Eye (tissue), 1 donor: Measurements from ENCODE around the gene GIT2.
"Not testable (repeated sequence)": the region's sequence is repeated elsewhere in the genome, so short reads cannot be mapped to it uniquely, and the experiment has no call there.

Experiments
- DNase-seq: peaks from one replicate; pipeline ENCODE4 v3.0.0-alpha.2; 2015

GIT2 gene

DNA sequence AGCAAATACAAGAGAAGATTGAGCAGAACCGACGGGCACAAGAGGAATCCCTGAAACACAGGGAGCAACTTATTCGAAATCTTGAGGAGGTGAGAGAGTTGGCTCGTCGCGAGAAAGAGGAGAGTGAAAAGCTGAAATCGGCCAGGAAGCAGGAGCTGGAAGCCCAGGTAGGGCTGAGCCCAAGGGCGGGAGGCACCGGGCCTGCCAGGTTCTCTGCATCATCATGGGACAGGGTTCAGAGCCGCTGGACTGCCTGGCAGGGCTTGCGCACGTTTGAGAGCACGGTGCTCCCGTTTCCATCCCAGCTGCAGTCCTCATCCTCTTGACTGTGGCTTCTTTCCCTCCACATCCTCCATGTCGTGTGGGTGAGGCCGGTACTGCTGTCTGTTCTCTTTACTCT is 81.7 kb downstream of the GIT2 start:
- no peak for DNase-seq

GRCh38 chr12:109912855-109913321 is 83.3 kb downstream of the GIT2 start:
- DNase-seq: no peak

- DNase-seq: no peak
Measured at GRCh38 chr12:109910969-109911348, 85.2 kb downstream of the GIT2 start.

DNA sequence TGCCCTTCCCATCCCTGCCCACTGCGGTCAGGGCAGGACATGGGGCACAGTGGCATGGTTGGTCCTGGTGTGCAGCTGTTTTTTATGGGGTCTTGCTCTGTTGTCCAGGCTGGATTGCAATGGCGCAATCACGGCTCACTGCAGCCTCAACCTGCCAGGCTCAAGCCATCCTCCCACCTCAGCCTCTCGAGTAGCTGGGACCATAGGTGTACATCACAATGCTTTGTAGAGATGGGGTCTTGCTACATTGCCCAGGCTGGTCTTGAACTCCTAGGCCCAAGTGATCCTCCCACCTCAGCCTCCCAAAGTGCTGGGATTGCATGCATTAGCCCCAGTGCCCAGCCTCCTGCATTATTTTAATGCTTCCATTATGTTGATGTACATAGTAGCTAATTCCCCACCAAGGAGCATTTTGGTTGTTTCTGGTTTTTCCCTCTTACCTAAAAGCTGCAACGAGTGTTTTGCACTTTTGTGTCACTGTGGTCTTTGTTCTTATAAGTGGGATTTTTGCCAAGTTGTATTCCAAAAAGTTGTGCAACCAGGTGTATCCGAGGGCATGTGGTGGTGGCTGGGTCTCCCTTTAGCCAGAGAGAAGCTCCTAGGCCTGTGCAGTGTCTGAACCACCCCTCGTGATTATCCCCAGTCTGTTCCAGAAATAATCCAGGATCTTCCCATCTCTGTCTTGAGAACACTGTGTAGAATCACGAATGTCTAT is 85.8 kb downstream of the GIT2 start:
- DNase-seq: no peak

- no peak for DNase-seq
Measured at GRCh38 chr12:109905301-109905700, 90.9 kb downstream of the GIT2 start.

- DNase-seq: no peak
Measured at GRCh38 chr12:109902891-109903418, 93.2 kb downstream of the GIT2 start.

GRCh38 chr12:109900752-109901580 is 95.2 kb downstream of the GIT2 start:
- DNase-seq: no peak

GRCh38 chr12:109899783-109900751 is 96.1 kb downstream of the GIT2 start, which contains the start of gene TCHP:
Gene TCHP (plus strand): TSS chr12:109900274. CDS start chr12:109903027, 2,753 bp downstream.
- DNase-seq: peak; percentile 95

DNA sequence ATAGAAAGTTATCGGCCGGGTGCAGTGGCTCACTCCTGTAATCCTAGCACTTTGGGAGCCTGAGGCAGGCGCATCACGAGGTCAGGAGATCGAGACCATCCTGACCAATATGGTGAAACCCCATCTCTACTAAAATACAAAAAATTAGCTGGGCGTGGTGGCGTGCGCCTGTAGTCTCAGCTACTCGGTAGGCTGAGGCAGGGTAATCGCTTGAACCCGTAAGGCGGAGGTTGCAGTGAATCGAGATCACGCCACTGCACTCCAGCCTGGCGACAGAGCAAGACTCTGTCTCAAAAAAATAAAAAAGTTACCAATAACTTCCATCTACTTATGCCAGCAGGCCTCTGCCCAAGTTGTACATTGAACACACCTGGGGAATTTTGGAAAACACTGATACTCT is 96.8 kb downstream of the GIT2 start:
- not testable (repeated sequence) for DNase-seq

- no peak for DNase-seq
Measured at GRCh38 chr12:109897029-109897428, 99.1 kb downstream of the GIT2 start.

GRCh38 chr12:109896188-109896587 is 100.0 kb downstream of the GIT2 start:
- no peak for DNase-seq

GRCh38 chr12:109894939-109895338 is 101.2 kb downstream of the GIT2 start:
- no peak for DNase-seq

GRCh38 chr12:109893261-109893995 is 102.7 kb downstream of the GIT2 start:
- DNase-seq: no peak

GRCh38 chr12:109892748-109893147 is 103.4 kb downstream of the GIT2 start:
- no peak for DNase-seq

DNA sequence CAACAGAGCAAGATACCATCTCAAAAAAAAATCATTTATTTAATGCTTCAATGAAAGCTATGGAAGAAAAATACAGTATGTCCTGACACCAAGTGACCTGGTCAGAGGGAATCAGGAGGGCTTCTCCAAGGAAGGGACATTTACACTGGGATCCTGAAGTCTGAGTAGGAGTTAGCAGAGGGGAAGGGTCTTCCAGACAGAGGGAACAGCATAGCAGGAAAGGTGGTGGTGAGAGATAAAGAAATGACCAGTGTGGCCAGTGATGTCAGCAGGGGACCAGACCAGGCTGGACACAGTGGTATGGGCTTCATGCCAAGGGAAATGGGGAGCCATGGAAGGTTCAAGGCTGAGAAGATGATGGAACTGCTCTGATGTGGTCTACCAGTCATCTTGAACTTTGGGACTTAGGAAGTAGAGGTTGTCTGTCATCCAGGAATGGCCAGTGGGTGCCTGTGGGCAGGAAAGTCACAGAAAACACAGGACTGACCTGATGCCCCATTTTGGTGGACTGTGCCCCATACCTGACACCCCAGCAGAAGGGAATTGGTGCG is 103.9 kb downstream of the GIT2 start:
- DNase-seq: no peak

- DNase-seq: not testable (repeated sequence)
Measured at GRCh38 chr12:109891731-109892130, 104.4 kb downstream of the GIT2 start.

GRCh38 chr12:109890620-109891170 is 105.5 kb downstream of the GIT2 start:
- DNase-seq: peak; percentile 56

GRCh38 chr12:109888179-109889020 is 107.8 kb downstream of the GIT2 start:
- no peak for DNase-seq

DNA sequence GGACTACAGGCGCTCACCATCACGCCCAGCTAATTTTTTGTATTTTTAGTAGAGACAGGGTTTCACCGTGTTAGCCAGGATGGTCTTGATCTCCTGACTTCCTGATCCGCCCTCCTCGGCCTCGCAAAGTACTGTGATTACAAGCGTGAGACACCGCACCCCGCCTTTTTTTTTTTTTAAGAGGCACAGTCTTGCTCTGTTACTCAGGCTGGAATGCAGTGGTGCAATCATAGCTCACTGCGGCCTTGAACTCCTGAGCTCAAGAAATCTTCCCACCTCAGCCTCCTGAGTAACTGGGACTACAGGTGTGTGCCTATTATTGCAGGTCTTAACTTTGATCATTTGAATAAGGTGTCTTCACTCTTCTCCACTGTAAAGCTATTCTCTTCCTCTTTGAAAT is 110.6 kb downstream of the GIT2 start:
- DNase-seq: no peak

DNA sequence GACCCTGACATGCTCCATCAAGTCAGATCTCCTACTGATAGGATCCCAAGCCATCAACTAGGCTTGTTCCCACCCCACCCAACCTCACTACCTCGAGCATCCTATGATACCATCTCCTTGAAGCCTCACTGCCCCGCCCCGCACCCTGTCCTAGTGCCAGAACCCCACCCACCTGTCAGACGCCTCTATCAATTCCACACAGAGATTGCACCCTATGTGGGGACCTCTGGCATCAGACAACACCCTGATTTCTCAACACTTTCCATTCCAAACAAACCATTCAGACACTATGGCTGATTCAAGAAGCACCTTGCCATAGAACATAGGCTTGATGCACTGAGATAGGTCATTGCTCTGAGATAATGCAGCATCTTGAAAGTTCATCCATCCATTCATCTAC is 112.7 kb downstream of the GIT2 start:
- DNase-seq: no peak
